Measurements from ENCODE around the gene ATF2. TPM values are rescaled to one million over a fixed set of nuclear protein-coding genes. Genes with fewer than 3 reads are reported as not detected.

ATF2 gene
- total and polyA plus RNA-seq, 2 of the 8 experiments (the other 6 are each of a cell fraction or from before 2014, with no cell fraction given) = 31.2 to 46.5 TPM

DNA sequence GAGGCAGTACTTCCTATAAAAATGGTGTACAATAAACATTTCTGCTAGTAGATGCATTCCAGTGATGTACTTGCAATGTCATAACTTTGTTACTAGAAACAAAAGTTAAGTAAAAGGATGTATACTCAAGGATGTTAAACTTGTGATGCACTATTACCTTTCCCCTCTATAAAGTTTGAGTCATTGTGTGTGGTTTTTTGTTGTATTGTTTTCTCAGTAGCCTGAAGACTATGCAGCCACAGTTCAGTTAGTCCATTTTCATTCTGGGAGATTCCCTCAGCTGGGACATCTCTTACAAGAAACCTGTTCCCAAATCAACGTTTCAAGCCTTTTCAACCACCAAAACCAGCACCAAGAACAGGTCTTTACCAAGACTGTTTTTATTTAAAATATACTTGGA lies 7.9 kb upstream of the ATF2 start (continued):
- no peak for TF ChIP-seq ATF2 (IDR thresholded peaks at IDR 0.05; ENCODE audit: low read length)
